WERI-Rb-1 (cell line): ENCODE data around the gene GRIN1.
A peak's percentile ranks its signal among the peaks of the same experiment; 100 is the strongest.

ENCODE experiments used
- DNase-seq: peaks from one replicate; pipeline ENCODE4 v3.0.0-alpha.2; 2020
- H3K27ac ChIP-seq: fragments of 250-450 bp; sonication (Bioruptor Pico); 2 replicates; pipeline ENCODE4 v1.5.1; 2020; ENCODE audit warnings: mild to moderate bottlenecking, moderate library complexity
- H3K27me3 ChIP-seq: fragments of 250-450 bp; sonication (Bioruptor Pico); 2 replicates; pipeline ENCODE4 v1.5.1; 2021; ENCODE audit warnings: mild to moderate bottlenecking, low read depth, moderate library complexity; ENCODE audit not compliant: insufficient read depth, severe bottlenecking
- H3K36me3 ChIP-seq: fragments of 250-450 bp; sonication (Bioruptor Pico); 2 replicates; pipeline ENCODE4 v1.5.1; 2020; ENCODE audit warnings: mild to moderate bottlenecking, moderate library complexity
- H3K4me3 ChIP-seq: 2 replicates; pipeline ENCODE4 v1.5.1; 2011; ENCODE audit warnings: low read depth, mild to moderate bottlenecking, control low read depth, low read length
- H3K9me3 ChIP-seq: fragments of 250-450 bp; sonication (Bioruptor Pico); 2 replicates; pipeline ENCODE4 v1.5.1; 2021; ENCODE audit warnings: mild to moderate bottlenecking, moderate library complexity; ENCODE audit not compliant: severe bottlenecking
- CTCF ChIP-seq: IDR thresholded peaks from 2 replicates; pipeline ENCODE4 v1.5.1; 2011; ENCODE audit warnings: low read depth, mild to moderate bottlenecking, control low read depth, inconsistent platforms, low read length

GRIN1 gene

GRCh38 chr9:137167747-137168572 lies 29.0 kb downstream of the GRIN1 start:
- Histone ChIP-seq H3K4me3 (peak overlapping the region; percentile 48), H3K36me3 (no peaks in the 10 kb centered on the region), H3K27ac (no peak overlapping the region), H3K27me3 (no peaks in the 10 kb centered on the region), H3K9me3 (no peaks in the 10 kb centered on the region)
- no peak for TF ChIP-seq CTCF
- peak; percentile 82 for DNase-seq

- peak overlapping the region; percentile 48 for H3K4me3 ChIP-seq
- DNase-seq = no peak
- TF ChIP-seq CTCF = no peak
Measured at GRCh38 chr9:137168573-137168903, 29.6 kb downstream of the GRIN1 start.

GRCh38 chr9:137168904-137169856 lies 30.2 kb downstream of the GRIN1 start:
- H3K27me3 ChIP-seq = no peaks in the 10 kb centered on the region
- H3K9me3 ChIP-seq = no peaks in the 10 kb centered on the region
- H3K4me3 ChIP-seq = peak overlapping the region; percentile 48
- no peak for TF ChIP-seq CTCF
- peak overlapping the region; percentile 61 for H3K27ac ChIP-seq
- DNase-seq = peak; percentile 59
- no peaks in the 10 kb centered on the region for H3K36me3 ChIP-seq

More at GRCh38 chr9:137168573-137168903, 29.6 kb downstream of the GRIN1 start:
- Histone ChIP-seq H3K27ac (peak overlapping the region; percentile 61; the same call in 1 of the 2 replicates), H3K9me3 (no peaks in the 10 kb centered on the region), H3K36me3 (no peaks in the 10 kb centered on the region), H3K27me3 (no peaks in the 10 kb centered on the region)

GRCh38 chr9:137169896-137170358 lies 31.0 kb downstream of the GRIN1 start, which contains the start of gene LRRC26:
LRRC26 (minus strand) TSS chr9:137170051; CDS start chr9:137169943, 108 bp downstream.
- TF ChIP-seq CTCF = no peak
- H3K9me3 ChIP-seq = no peaks in the 10 kb centered on the region
- no peaks in the 10 kb centered on the region for H3K36me3 ChIP-seq
- H3K27ac ChIP-seq = peak within 1 kb of the TSS; percentile 61
- no peak for DNase-seq
- H3K4me3 ChIP-seq = peak within 1 kb of the TSS; percentile 48
- H3K27me3 ChIP-seq = no peaks in the 10 kb centered on the region

- Histone ChIP-seq H3K27me3 (no peaks in the 10 kb centered on the region), H3K36me3 (no peaks in the 10 kb centered on the region), H3K4me3 (no peak overlapping the region), H3K9me3 (no peaks in the 10 kb centered on the region), H3K27ac (no peak overlapping the region)
- no peak for TF ChIP-seq CTCF
- no peak for DNase-seq
Measured at GRCh38 chr9:137170486-137171148, 31.7 kb downstream of the GRIN1 start.
